ENCODE data around the gene VMO1. TPM values are rescaled to one million over a fixed set of nuclear protein-coding genes. Genes with fewer than 3 reads are reported as not detected.

VMO1 gene
- total RNA-seq, 1 donor from 2014 or later: 3.9 TPM

DNA sequence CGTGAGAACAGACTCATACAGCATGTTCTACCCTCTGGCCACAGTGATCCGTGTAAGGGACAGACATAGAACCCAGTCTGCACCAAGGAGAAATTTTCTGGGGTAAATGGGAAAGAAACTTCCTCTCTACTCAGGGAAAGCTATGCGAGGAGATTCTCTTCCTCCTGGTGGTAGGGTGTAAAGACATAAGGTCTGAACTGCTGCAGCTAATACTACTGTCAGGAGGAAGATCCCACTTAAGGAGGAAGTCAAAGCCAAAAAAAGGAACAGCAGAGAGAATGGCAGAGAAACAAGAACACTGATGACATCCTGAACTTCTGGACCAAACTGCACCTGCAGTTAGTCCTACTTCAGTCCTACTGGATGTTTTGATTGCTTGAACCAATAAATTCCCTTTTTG is 21.6 kb downstream of the VMO1 start:
- no peak for DNase-seq (ENCODE audit: low spot score)

DNA sequence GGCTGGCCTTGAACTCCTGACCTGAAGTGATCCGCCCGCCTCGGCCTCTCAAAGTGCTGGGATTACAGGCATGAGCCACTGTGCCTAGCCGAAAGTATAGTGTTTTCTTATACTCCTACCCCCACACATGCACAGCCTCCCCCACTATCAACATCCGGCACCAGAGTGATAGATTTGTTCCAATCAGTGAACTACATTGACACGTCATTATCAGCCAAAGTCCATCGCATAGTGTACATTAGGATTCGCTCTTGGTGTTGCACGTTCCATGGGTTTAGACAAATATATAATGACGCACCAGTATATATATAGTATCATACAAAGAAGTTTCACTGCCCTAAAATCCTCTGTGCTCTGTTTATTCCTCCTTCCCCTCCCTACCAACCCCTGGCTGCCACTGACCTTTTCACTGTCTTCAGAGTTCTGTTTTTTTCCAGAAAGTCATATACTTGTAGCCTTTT is 26.4 kb downstream of the VMO1 start:
- peak; percentile 35 for DNase-seq (ENCODE audit: low spot score)

DNA sequence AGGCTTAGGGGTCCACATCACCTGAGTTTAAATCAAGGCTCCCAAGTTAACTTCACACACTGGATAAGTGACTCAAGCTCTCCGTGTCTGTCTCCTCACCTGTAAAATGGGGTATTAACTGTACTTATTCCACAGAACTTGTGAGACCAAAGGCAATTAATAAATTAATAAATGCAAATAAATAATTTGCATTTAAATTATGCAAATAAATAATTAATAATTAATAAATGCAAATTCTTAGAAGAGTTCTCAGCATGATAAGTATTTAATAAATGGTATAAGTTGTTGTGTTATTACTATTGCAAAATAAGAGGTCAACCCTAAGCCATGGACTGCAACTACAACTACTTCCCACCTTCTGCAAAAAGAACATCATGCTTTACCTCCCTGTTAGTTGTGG is 32.8 kb downstream of the VMO1 start:
- DNase-seq (ENCODE audit: low spot score): no peak

DNA sequence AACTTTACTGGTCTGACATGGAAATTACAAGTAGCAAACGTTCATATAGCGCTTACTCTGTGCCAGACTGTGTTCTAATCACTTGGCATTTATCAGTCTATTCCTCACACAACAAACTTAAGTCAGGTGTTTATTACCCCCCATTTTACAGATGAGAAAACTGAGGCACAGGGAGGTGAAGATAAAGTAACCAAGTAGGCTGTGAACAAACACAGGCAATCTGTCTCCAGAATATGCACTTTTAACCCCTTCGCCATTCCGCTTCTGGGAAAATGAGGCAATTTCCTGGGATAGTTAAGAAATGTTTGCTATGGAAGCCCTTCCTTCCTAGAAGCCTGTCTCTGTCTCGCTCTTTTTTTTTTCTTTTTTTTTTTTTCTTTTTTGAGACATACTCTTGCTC is 34.2 kb downstream of the VMO1 start:
- no peak for DNase-seq (ENCODE audit: low spot score)

DNA sequence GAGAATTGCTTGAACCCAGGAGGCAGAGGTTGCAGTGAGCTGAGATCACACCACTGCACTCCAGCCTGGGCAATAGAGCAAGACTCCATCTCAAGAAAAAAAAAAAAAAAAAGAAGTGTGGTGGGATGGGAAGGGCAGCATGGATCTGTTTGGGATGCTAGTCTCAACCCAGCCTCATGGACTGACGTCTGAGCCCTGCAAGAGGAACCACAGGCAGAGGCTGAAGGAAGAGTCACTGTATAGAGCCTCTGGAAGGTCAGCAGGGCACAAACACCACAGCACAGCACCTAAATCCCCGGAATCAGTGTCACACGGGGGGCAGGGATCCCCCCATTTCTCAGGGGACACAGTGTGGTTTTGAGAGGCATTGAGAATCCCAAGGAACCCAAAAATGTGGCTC is 35.6 kb downstream of the VMO1 start:
- no peak for DNase-seq (ENCODE audit: low spot score)

DNA sequence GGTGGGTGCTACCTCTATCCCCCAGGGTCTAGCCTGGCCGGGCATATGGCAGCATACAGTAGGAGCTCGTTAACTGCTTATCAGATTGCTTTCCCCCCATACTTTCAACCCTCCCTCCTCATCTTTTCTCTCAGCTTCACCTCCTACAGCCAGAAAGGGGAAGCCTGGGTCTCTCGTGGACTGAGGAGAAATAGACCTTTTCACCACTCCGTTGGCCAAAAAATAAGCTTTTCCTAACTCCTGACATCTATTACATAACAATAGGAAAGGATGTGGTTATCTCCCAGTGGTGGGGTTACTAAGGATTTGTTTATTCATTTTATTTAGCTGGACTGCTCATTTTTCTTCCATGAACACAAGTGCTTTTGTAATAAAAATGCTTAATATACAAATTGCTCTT is 37.5 kb downstream of the VMO1 start:
- no peak for DNase-seq (ENCODE audit: low spot score)

DNA sequence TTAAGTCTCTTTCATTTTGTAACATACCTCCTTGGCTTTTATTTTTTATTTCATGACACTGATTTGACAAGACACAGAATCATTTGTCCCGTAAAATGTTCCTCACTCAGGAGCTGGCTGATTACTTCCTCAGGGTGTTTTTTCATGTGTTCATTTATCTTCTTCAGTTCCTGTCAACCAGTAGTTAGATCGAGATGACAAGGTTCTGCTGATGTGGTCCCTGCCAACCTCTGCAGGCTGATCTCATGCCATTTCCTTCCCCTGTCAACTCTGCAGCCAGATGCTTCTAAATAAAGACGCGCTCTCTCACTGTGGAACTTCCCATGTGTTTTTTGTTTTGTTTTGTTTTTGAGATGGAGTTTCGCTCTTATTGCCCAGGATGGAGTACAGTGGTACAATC is 38.3 kb downstream of the VMO1 start:
- no peak for DNase-seq (ENCODE audit: low spot score)

DNA sequence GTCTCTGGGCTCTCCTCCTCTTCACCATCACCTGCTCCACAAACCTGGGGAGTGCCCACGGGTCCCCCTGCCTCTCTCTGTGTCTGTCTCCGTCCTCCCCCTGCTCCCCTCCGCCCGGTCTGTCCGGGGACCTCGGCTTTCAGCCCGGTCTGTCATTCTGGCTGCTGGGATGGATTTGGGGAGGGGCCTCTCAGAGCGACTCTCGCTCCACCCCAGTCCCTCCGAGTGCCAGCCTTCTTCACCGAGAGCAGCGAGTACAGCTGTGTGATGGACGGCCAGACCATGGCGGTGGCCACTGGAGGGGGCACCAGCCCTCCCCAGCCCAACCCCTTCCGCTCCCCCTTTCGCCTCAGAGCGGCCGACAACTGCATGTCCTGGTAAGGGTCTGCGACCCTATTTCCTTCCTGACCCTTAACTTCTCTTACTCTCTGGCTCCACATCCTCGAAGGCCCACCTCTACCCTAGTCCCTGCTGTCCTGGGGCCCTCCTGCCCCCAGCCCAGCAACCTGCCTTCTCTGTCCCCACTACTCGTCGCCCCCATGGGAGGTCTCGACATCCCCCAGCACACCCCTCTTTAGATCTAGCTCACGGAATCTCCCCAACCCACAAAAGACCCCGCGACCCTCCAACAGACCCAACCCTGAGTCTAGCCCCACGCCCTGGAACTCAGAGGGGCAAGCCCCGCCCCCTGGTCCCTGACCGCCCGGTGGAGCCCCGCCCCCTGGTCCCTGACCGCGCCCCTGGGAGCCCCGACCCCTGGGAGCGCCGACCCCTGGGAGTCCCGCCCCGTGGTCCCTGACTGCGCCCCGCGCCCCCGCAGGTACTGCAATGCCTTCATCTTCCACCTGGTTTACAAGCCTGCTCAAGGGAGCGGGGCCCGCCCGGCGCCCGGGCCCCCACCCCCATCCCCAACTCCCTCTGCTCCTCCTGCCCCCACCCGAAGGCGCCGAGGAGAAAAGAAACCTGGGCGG is 40.9 kb downstream of the VMO1 start:
- DNase-seq (ENCODE audit: low spot score): no peak

DNA sequence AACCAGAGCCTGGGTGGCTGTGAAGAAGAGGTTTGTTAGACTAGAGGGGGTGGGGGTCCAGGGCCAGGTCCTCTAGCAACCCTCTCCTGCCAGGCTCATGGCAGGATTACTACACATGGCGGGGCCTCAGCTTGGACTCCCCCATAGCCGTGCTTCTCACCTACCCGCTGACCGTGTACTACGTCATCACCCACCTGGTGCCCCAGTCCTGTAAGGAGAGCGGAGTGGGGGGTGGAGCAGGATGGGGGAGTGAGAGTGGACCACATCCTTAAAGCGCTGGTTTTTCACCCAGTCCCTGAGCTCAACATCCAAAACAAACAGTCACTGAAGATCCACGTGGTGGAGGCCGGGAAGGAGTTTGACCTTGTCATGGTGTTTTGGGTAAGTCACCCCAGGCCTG is 42.3 kb downstream of the VMO1 start:
- no peak for DNase-seq (ENCODE audit: low spot score)

DNA sequence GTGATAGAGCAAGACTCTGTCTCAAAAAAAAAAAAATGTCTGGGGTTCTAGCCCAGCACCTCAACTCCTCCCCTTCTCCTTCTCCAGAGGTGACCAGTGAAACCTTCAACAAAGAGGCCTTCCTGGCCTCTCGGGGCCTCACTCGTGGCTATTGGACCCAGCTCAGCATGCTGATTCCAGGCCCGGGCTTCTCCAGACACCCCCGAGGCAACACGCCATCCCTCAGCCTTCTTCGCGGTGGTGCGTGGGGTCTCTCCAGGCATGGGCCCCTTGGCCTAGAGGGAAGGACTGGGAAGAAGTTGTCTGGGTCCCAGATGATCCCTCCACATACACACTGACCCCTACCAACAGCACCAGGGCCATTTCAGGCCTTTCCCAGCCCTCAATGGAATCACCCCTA is 42.9 kb downstream of the VMO1 start:
- no peak for DNase-seq (ENCODE audit: low spot score)

DNA sequence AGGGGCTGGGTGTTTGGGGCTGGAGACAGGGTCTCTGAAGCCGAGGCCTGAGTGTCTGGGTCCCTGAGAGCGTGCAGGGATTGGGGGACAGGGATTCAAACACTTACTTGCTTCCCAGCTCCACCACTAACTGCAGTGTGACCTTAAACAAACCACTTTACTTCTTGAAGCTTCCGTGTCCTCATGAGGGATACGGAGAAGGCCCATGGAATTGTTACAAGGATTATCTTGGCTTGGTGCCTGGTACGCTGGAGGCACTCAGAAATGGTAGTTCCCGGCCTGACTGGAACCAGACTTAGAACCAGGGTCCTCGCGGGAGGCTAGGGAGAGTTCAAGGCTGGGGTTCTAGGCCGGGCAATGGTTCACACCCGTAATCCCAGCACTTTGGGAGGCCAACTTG is 43.5 kb downstream of the VMO1 start:
- no peak for DNase-seq (ENCODE audit: low spot score)

DNA sequence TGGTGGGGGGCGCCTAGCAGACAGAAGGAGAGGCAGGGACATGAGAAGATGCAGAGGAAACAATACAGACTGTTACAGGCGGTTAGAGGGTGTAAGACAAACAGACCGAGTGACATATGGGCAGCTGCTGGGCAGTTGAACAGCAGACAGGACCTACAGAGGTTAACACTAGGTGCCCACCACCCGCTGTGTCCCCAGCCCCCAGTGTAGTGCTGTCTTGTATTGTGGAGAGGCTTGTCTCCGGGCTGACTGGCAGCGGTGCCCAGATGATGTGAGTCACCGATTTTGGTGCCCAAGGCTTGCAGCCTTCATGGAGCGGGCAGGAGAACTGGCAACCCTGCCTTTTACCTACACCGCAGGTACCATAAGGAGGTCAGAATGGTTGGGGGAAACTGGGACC is 44.0 kb downstream of the VMO1 start:
- no peak for DNase-seq (ENCODE audit: low spot score)

DNA sequence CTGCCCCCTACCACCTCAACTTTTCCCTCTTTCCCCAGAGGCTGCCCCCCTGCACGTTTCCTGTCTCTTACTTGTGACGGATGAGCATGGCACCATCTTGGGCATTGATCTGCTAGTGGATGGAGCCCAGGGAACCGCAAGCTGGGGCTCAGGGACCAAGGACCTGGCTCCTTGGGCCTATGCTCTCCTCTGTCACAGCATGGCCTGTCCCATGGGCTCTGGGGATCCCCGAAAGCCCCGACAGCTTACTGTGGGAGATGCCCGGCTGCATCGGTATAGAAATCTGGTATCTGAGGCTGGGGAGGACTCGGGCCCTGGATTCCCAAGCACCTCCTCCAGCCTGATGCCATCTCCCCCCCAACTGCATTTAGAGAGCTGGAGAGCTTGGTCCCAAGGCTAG is 44.6 kb downstream of the VMO1 start:
- DNase-seq (ENCODE audit: low spot score): no peak

DNA sequence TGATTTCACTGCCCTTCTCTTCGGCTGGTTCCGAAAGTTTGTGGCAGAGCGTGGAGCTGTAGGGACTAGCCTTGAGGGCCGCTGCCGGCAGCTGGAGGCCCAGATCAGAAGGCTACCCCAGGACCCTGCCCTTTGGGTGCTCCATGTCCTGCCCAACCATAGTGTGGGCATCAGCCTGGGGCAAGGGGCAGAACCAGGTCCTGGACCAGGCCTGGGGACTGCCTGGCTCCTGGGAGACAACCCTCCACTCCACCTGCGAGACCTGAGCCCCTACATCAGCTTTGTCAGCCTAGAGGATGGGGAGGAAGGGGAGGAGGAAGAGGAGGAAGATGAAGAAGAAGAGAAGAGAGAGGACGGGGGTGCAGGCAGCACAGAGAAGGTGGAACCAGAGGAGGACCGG is 45.6 kb downstream of the VMO1 start:
- DNase-seq (ENCODE audit: low spot score): no peak

DNA sequence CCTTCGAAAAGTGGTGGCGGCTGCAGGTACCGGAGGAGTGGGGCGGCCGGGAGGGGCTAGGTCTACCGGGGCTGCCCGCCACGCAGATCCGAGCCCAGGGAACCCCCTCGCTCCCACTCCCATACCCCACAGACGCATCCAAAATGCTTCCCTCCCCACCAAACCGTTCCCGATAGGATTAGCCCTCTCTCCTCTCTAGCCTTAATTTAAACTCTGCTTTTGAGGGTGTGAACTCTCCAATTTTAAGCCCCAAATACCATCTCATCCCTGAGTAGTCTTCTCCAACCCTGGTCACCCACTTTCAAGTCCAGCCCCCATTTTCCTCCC is 46.2 kb downstream of the VMO1 start:
- no peak for DNase-seq (ENCODE audit: low spot score)

DNA sequence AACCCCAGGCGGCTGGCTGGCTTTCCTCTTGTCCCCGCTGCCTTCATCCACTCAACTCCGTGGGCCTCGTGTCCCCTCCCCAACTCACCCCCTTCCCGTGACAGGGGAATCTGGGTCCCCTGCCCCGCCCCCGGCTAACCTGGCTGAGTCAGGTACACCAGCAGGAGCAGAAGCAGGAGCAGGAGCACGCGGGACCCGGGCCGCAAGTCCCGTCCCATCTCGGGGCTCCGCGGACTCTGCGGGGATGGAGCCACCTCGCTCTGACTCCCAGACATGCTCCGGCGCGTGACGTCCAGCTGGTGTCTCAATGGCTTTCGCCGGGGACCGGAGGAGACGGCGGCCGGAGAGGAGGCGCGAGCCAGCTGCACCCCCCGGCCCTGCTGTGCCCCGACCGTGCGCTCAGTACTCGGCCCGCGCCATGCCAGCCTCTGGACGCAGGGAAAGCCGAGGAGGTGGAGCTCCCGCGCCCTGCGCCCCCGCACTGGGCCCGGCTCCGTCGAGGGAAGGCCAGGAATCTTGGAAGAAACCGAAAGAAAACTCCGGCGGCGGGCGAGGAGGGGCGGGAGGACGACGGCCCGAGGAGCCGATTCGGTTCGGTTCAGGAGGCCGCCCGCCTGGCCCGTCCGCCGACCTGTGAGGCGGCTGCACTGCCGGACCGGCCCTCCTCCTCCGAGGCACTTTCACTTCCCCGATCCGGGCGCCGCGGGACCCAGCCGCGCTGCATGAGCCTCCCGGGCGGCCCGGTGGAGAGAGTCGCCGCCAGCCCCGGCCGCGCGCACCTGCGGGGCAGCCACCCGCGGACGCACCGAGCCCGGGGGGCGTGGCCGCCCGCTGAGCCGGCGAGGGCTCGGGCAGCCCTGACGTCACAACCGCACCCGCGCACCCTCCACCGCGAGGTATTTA is 46.8 kb downstream of the VMO1 start, which contains the start of the genes CXCL16 and ZMYND15:
Gene CXCL16 (minus strand): TSS at position 807 of the 903 bp plus-strand sequence. CDS start 589 bp downstream, at position 218.
Gene ZMYND15 (plus strand): TSS at position 712 of the 903 bp plus-strand sequence. CDS start 716 bp downstream, outside the sequence.
- DNase-seq (ENCODE audit: low spot score): peak; percentile 48

DNA sequence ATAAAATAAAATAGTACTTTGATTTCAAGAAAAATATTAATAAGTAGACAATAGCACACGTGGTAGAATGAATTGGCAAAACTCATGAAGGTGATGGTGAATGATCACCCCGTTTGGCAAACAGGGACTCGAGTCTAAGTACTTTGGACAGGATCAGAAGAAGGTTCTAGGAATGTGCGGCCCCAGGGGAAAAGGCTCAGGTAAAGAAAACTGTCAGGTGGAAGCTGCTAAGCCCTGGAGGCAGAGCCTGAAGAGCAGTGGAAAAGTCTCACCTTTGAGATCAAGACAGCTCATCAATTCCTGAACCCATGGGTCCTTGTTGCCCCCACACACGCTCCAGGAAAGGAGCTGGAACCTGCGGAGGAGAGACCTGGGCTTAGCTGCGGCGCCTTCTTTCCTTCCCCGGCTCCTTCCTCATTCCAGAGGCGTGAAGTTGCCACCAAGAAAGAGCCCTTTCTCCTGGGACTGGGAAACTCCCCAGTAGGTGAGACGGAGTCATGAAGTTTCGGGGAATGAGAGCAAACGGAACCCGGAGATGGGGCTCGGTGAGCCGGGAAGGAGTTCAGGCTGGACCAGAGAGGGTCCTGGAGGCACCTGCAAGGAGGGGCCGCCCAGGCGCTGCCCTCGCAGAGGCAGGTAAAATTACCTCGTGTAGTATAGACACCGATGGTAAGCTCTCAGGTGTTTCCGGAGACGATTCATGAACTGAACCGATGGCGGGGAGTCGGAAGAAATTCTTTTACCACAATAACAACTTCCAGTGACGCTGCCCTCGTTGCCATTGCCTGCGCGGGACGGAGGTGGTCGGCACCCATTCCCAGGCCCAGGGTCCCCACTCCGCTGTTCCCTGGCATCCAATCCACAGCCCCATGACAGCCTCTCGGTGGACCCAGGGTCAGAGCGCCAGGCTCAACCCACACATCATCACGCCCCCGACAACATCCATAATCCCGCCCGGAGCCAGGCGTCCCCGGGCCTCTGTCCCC is 47.7 kb downstream of the VMO1 start:
- DNase-seq (ENCODE audit: low spot score): peak; percentile 45

DNA sequence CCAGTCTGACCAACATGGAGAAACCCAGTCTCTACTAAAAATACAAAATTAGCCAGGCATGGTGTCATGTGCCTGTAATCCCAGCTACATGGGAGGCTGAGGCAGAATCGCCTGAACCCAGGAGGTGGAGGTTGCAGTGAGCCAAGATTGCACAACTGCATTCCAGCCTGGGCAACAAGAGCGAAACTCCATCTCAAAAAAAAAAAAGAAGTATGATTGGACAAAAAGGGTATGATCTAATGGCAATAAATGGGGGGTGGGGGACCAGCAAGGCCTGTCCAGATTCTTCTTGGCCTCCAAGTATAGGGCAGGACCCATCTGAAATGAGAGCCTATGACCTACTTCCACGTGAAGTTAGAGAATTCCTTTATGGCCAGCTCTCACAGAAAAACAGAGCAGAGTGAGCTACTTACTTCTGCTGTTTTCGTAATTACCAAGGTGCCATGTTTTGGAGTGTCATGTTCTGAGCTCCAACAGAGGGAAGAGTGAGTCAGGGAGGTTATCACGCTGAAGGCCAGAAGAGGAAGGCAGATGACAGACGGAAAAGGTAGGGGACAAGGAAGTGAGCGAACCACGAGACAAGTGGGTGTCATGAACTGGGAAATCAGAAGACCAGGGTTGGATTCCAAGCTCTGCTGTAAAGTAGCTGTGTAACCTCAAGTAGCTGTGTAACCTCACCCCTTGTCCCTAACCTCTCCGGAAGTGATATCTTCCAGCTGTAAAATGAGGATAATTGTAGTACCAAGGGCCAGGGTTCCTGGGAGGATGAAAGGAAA is 50.1 kb downstream of the VMO1 start:
- peak; percentile 54 for DNase-seq (ENCODE audit: low spot score)

Measured in mucosa of gallbladder (tissue), 1 donor.